Psoas muscle (tissue), 8 donors: ENCODE data around the gene FTO. TPM values are rescaled to one million over a fixed set of nuclear protein-coding genes. Genes with fewer than 3 reads are reported as not detected.

Source experiments
- ATAC-seq, 4 donors: fragments of 200-7000 bp; cut with Tn5 transposase; one replicate each; pipeline ENCODE4 v1.9.1; 2020; ENCODE audit warnings: moderate library complexity in 3 of 4, mild to moderate bottlenecking in 2 of 4
- DNase-seq, 2 donors: peaks; one replicate each; pipeline ENCODE4 v3.0.0-alpha.2; 2020
- H3K27ac ChIP-seq: fragments of 200-600 bp; one replicate; pipeline ENCODE4 v1.8.0; 2022
- H3K27me3 ChIP-seq, 3 donors: fragments of 200-600 bp in 1 of 3; one replicate each; pipeline versions ENCODE4 v1.6.1 to v1.8.0; 2013 to 2022; ENCODE audit warnings: low read length in 2 of 3, mild to moderate bottlenecking in 2 of 3, moderate library complexity in 1 of 3; ENCODE audit not compliant: insufficient read depth in 3 of 3
- H3K36me3 ChIP-seq, 2 donors: fragments of 200-600 bp in 1 of 2; one replicate each; pipeline versions ENCODE4 v1.6.1 to v1.8.0; 2013 to 2022; ENCODE audit warnings: low read depth in 1 of 2, mild to moderate bottlenecking in 1 of 2, moderate library complexity in 1 of 2; ENCODE audit not compliant: insufficient read depth in 1 of 2
- H3K4me1 ChIP-seq: fragments of 200-600 bp; one replicate; pipeline ENCODE4 v1.8.0; 2022
- H3K4me3 ChIP-seq: fragments of 200-600 bp; one replicate; pipeline ENCODE4 v1.8.0; 2022; ENCODE audit warnings: mild to moderate bottlenecking
- H3K9me3 ChIP-seq: fragments of 200-600 bp; one replicate; pipeline ENCODE4 v1.8.0; 2022
- CTCF ChIP-seq: fragments of 200-600 bp; IDR thresholded peaks from one replicate; pipeline ENCODE4 v1.8.0; 2022; ENCODE audit warnings: antibody characterized with exemption
- WGBS, 3 donors: extraction: QIAGEN DNeasy Blood & Tissue Kit; methylation state at CpG; one replicate each; pipeline versions ENCODE4 v1.1.6 to v1.1.7; 2013; 5-methylcytosine and 5-hydroxymethylcytosine counted together
- intact Hi-C, 2 donors: fragments of 100-400 bp; cut with DNase I; formaldehyde crosslinking; loops; one replicate each; pipeline versions ENCODE4 v1.11.0 to v1.14.2; 2022
- polyA plus RNA-seq, 3 donors: library from polyadenylated mRNA; stranded (reverse); fragments of 200-250 nt; gene quantifications; one replicate each; pipeline ENCODE4 v1.2.3, GENCODE V29; 2013
- total RNA-seq, 4 donors: library from RNA; stranded (reverse); fragmentation: NEBNext Ultra II Directional in 2 of 4; extraction: Animal tissue kit (Norgen Biotek cat#: 25700) in 2 of 4; gene quantifications; one replicate each; pipeline versions ENCODE4 v1.2.1 to v1.2.4, GENCODE V29; 2021 to 2023
- donor health status: healthy with polysubstance abuse.
- donor health status: DM: no; HTN: no; CAD: no; lungs with moderate emphysema.
- donor health status: Bipolar disorder and iron deficiency.
- donor health status: healthy.
- donor health status: DM: yes; HTN: yes; CAD: no.
- donor health status: DM: no; HTN: no; CAD: no.
- donor health status: DM: no; HTN: no; CAD: no.
- donor health status: DM: yes; HTN: yes; CAD: no.

Gene FTO
- total and polyA plus RNA-seq, 7 donors, result 14.2 to 67.6 (median 47.4) TPM

GRCh38 chr16:54129810-54130209 is 425.9 kb downstream of the FTO start:
- ATAC-seq (no peak), DNase-seq (no peak)
- no peaks in the 10 kb centered on the region for H3K4me1 ChIP-seq
- peaks cover 7% of the 10 kb centered on the region for H3K9me3 ChIP-seq
- H3K27ac ChIP-seq, result no peak overlapping the region
- intact Hi-C loops, result no loop called here
- no peaks in the 10 kb centered on the region for H3K36me3 ChIP-seq
- no peaks in the 10 kb centered on the region for H3K27me3 ChIP-seq
- no peak for TF ChIP-seq CTCF
- H3K4me3 ChIP-seq, result no peak overlapping the region

- intact Hi-C loops, result no loop called here
- ATAC-seq (no peak), DNase-seq (no peak)
- Histone ChIP-seq H3K4me3 (no peak overlapping the region), H3K27ac (no peak overlapping the region), H3K4me1 (no peaks in the 10 kb centered on the region), H3K36me3 (no peaks in the 10 kb centered on the region), H3K27me3 (no peaks in the 10 kb centered on the region), H3K9me3 (no peaks in the 10 kb centered on the region)
- no peak for TF ChIP-seq CTCF
- WGBS, 3 donors, result 79 to 80% (median 80%) methylated on average over 5 of the region's 5 CpGs
Observed at GRCh38 chr16:54135361-54136275, 431.7 kb downstream of the FTO start.

- ATAC-seq (no peak), DNase-seq (no peak)
- WGBS, 3 donors, result 72 to 79% (median 75%) methylated on average over 2 of the region's 2 CpGs
- Histone ChIP-seq H3K36me3 (no peaks in the 10 kb centered on the region), H3K9me3 (no peaks in the 10 kb centered on the region), H3K4me3 (no peak overlapping the region), H3K27me3 (no peaks in the 10 kb centered on the region), H3K27ac (no peak overlapping the region), H3K4me1 (no peaks in the 10 kb centered on the region)
- TF ChIP-seq CTCF, result no peak
- intact Hi-C loops, result no loop called here
Observed at GRCh38 chr16:54136276-54136625, 432.3 kb downstream of the FTO start.

GRCh38 chr16:54140057-54140787 is 436.3 kb downstream of the FTO start:
- 86 to 95% (median 92%) methylated on average over 4 of the region's 4 CpGs for WGBS, 3 donors
- no peak for TF ChIP-seq CTCF
- H3K4me1 ChIP-seq, result no peaks in the 10 kb centered on the region
- no peak overlapping the region for H3K4me3 ChIP-seq
- DNase-seq (no peak), ATAC-seq (no peak)
- intact Hi-C loops, result no loop called here
- no peak overlapping the region for H3K27ac ChIP-seq
- no peaks in the 10 kb centered on the region for H3K9me3 ChIP-seq
- no peaks in the 10 kb centered on the region for H3K36me3 ChIP-seq
- H3K27me3 ChIP-seq, result no peaks in the 10 kb centered on the region
